Ascending aorta (tissue), 2 donors: ENCODE data around the gene ATP4A. TPM values are rescaled to one million over a fixed set of nuclear protein-coding genes. Genes with fewer than 3 reads are reported as not detected.

Experiments
- DNase-seq, 2 donors: peaks; one replicate each; pipeline ENCODE4 v3.0.0-alpha.2; 2019; ENCODE audit warnings: low spot score in 2 of 2
- H3K27ac ChIP-seq, 2 donors: fragments of 200-600 bp; sonication (generic); one replicate each; pipeline ENCODE4 v1.5.1; 2016 to 2017; ENCODE audit warnings: mild to moderate bottlenecking in 1 of 2
- H3K27me3 ChIP-seq: fragments of 200-600 bp; sonication (generic); one replicate; pipeline ENCODE4 v1.5.1; 2017
- H3K36me3 ChIP-seq, 2 donors: fragments of 200-600 bp; sonication (generic); one replicate each; pipeline ENCODE4 v1.5.1; 2016
- H3K4me1 ChIP-seq, 2 donors: fragments of 200-600 bp; sonication (generic); one replicate each; pipeline ENCODE4 v1.5.1; 2016 to 2017; ENCODE audit warnings: mild to moderate bottlenecking in 1 of 2
- H3K4me3 ChIP-seq, 2 donors: fragments of 200-600 bp; sonication (generic); one replicate each; pipeline ENCODE4 v1.5.1; 2016 to 2017; ENCODE audit warnings: mild to moderate bottlenecking in 1 of 2
- H3K9me3 ChIP-seq, 2 donors: fragments of 200-600 bp; sonication (generic); one replicate each; pipeline ENCODE4 v1.5.1; 2016
- intact Hi-C: fragments of 100-400 bp; cut with DNase I; formaldehyde crosslinking; loops from one replicate; pipeline ENCODE4 v1.15.1; 2023
- total RNA-seq: library from RNA; depleted of rRNA; stranded (reverse); fragments of >200 nt; gene quantifications from one replicate; pipeline ENCODE4 v1.1.0, GENCODE V29; 2016
- TF ChIP-seq, protein P1 (sequence below), 3 experiments: fragments of 200-600 bp in 2 of 3; fragments of 450-650 bp in 1 of 3; sonication (generic) in 2 of 3; IDR thresholded peaks; one replicate each; pipeline ENCODE4 v1.5.1; 2016 to 2019; ENCODE audit warnings: antibody characterized with exemption in 3 of 3, mild to moderate bottlenecking in 1 of 3, moderate library complexity in 1 of 3

Gene ATP4A
- total RNA-seq, 1 donor from 2014 or later: not detected

DNA sequence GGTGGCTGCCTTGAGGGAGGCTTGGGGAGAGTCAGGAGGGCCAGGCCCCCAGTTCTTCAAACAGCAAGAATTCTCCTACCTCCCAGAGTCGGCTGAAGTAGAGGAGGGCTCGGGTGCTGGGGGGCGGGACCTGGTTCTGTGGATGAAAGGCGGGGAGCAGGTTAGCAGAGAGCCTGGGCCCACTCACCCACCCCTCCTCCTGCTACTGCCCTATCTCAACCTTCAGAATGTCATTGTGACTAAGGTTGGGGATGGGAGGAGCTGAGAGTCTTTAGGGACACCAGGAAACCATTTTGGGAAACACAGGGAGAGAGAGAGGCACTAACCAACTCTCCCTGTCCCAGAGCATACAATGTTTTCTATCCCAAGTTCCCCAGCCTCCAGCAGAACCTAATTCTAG is 60.7 kb downstream of the ATP4A start:
- H3K27me3 ChIP-seq: no peaks in the 10 kb centered on the region

DNA sequence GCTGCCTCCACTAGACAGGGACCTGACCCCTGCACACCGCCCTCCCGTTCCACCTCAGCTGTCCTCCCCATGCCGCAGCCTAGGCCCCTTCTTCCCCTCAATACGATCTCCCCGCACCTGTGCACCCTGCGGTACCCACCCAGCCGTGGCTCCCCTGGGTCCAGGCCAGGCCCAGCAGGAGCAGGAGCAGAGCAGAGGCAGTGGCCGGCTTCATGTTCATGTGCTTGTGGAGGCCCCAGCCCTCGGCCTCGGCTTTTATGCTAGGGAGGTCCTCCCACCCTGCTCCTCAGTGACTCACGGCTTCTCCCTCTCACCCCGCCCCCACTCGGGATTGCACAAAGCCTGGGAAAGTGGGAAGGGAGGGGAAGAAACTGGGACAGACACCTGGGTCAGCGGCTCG is 61.8 kb downstream of the ATP4A start:
- TF ChIP-seq, protein P1, sequence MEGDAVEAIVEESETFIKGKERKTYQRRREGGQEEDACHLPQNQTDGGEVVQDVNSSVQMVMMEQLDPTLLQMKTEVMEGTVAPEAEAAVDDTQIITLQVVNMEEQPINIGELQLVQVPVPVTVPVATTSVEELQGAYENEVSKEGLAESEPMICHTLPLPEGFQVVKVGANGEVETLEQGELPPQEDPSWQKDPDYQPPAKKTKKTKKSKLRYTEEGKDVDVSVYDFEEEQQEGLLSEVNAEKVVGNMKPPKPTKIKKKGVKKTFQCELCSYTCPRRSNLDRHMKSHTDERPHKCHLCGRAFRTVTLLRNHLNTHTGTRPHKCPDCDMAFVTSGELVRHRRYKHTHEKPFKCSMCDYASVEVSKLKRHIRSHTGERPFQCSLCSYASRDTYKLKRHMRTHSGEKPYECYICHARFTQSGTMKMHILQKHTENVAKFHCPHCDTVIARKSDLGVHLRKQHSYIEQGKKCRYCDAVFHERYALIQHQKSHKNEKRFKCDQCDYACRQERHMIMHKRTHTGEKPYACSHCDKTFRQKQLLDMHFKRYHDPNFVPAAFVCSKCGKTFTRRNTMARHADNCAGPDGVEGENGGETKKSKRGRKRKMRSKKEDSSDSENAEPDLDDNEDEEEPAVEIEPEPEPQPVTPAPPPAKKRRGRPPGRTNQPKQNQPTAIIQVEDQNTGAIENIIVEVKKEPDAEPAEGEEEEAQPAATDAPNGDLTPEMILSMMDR (IDR thresholded peaks at IDR 0.05): no peak
- intact Hi-C loops: loop anchor here (10.0 kb wide), 1 partner anchor 437 kb away; no protein-coding TSS in a partner anchor
- no peak for DNase-seq
- Histone ChIP-seq H3K27me3 (no peaks in the 10 kb centered on the region), H3K27ac (no peak overlapping the region), H3K4me3 (no peak overlapping the region), H3K36me3 (peaks cover 0 to 3% of the 10 kb centered on the region in 2 donors), H3K4me1 (no peaks in the 10 kb centered on the region), H3K9me3 (no peaks in the 10 kb centered on the region)

More for the DNA sequence above, 60.7 kb downstream of the ATP4A start:
- intact Hi-C loops: loop anchor here (10.0 kb wide), 1 partner anchor 438 kb away; no protein-coding TSS in a partner anchor
- TF ChIP-seq, protein P1 (IDR thresholded peaks at IDR 0.05): no peak
- no peak for DNase-seq
- Histone ChIP-seq H3K36me3 (peaks cover 0 to 3% of the 10 kb centered on the region in 2 donors), H3K4me1 (no peaks in the 10 kb centered on the region), H3K4me3 (no peak overlapping the region), H3K9me3 (no peaks in the 10 kb centered on the region), H3K27ac (no peak overlapping the region)

DNA sequence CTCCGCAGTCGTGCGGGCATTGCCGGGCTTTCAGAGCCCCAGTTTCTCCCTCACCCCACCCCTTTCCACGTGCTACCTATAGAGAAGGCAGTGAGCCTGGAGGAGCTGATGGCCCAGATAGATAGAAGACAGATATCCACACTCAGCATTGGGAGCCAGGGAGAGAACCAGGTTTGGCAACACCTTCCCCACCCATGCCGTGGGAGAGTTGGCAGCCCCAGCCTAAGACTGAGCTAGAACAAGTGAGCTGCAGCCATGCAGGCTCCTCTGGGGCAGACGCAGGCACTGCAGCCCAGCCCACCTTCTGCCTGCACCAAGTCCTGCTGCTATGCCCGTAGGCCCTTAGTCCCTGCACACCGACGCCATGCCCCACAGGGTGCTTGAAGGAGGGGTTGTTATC is 62.8 kb downstream of the ATP4A start:
- Histone ChIP-seq H3K9me3 (no peaks in the 10 kb centered on the region), H3K4me1 (no peaks in the 10 kb centered on the region), H3K4me3 (no peak overlapping the region), H3K36me3 (peaks cover 0 to 3% of the 10 kb centered on the region in 2 donors), H3K27me3 (no peaks in the 10 kb centered on the region), H3K27ac (no peak overlapping the region)
- TF ChIP-seq, protein P1 (IDR thresholded peaks at IDR 0.05): no peak
- DNase-seq: no peak
- intact Hi-C loops: loop anchor here (10.0 kb wide), 1 partner anchor 436 kb away; no protein-coding TSS in a partner anchor

Other genes with a start within 250 kb of the ATP4A start
- gene CD22, start 234.5 kb downstream of the ATP4A start, total RNA-seq: 0.75 TPM
- not detected for gene FFAR1, start 215.8 kb downstream of the ATP4A start, total RNA-seq
- not detected for gene FFAR3, start 205.2 kb downstream of the ATP4A start, total RNA-seq
- not detected for gene GPR42, start 192.6 kb downstream of the ATP4A start, total RNA-seq
- gene FFAR2, start 115.4 kb downstream of the ATP4A start, total RNA-seq: not detected
- gene KRTDAP, start 73.2 kb downstream of the ATP4A start, total RNA-seq: not detected
- 1.7 TPM for gene DMKN, start 50.0 kb downstream of the ATP4A start, total RNA-seq
- not detected for gene SBSN, start 35.3 kb downstream of the ATP4A start, total RNA-seq
- not detected for gene GAPDHS, start 30.2 kb downstream of the ATP4A start, total RNA-seq
- gene TMEM147, start 18.0 kb downstream of the ATP4A start, total RNA-seq: 99.7 TPM
- not detected for gene PMIS2, start 22.5 kb upstream of the ATP4A start, total RNA-seq
- gene HAUS5, start 49.1 kb upstream of the ATP4A start, total RNA-seq: 1.9 TPM
- 69.0 TPM for gene RBM42, start 65.4 kb upstream of the ATP4A start, total RNA-seq
- gene ETV2, start 78.1 kb upstream of the ATP4A start, total RNA-seq: 4.8 TPM
- gene COX6B1, start 84.7 kb upstream of the ATP4A start, total RNA-seq: 301 TPM
- not detected for gene UPK1A, start 102.9 kb upstream of the ATP4A start, total RNA-seq
- gene ZBTB32, start 140.9 kb upstream of the ATP4A start, total RNA-seq: not detected
- gene KMT2B, start 154.3 kb upstream of the ATP4A start, total RNA-seq: 25.5 TPM
- not detected for gene IGFLR1, start 178.8 kb upstream of the ATP4A start, total RNA-seq
- gene U2AF1L4, start 181.8 kb upstream of the ATP4A start, total RNA-seq: not detected
- 110 TPM for gene PSENEN, start 182.0 kb upstream of the ATP4A start, total RNA-seq
- 29.9 TPM for gene LIN37, start 184.9 kb upstream of the ATP4A start, total RNA-seq
- gene HSPB6, start 193.4 kb upstream of the ATP4A start, total RNA-seq: 265 TPM
- 6.5 TPM for gene PROSER3, start 194.5 kb upstream of the ATP4A start, total RNA-seq
- 8.7 TPM for gene ARHGAP33, start 211.9 kb upstream of the ATP4A start, total RNA-seq
- gene PRODH2, start 249.2 kb upstream of the ATP4A start, total RNA-seq: not detected